Lower lobe of right lung (tissue), 2 donors: ENCODE measurements around the gene PTPRG. TPM values are rescaled to one million over a fixed set of nuclear protein-coding genes. Genes with fewer than 3 reads are reported as not detected.

ENCODE experiments used
- ATAC-seq, 2 donors: fragments of 200-7000 bp; cut with Tn5 transposase; one replicate each; pipeline ENCODE4 v1.9.1; 2020 to 2022; ENCODE audit warnings: mild to moderate bottlenecking in 2 of 2, moderate library complexity in 2 of 2
- DNase-seq: peaks from one replicate; pipeline ENCODE4 v3.0.0-alpha.2; 2020
- H3K27ac ChIP-seq: fragments of 200-600 bp; one replicate; pipeline ENCODE4 v1.8.0; 2022
- H3K27me3 ChIP-seq: fragments of 200-600 bp; one replicate; pipeline ENCODE4 v1.8.0; 2022; ENCODE audit warnings: low read depth
- H3K36me3 ChIP-seq: fragments of 200-600 bp; one replicate; pipeline ENCODE4 v1.8.0; 2022; ENCODE audit warnings: mild to moderate bottlenecking
- H3K4me1 ChIP-seq: fragments of 200-600 bp; one replicate; pipeline ENCODE4 v1.8.0; 2022
- H3K4me3 ChIP-seq: fragments of 200-600 bp; one replicate; pipeline ENCODE4 v1.8.0; 2022; ENCODE audit warnings: mild to moderate bottlenecking
- H3K9me3 ChIP-seq: fragments of 200-600 bp; one replicate; pipeline ENCODE4 v1.8.0; 2022
- intact Hi-C: fragments of 100-400 bp; cut with DNase I; formaldehyde crosslinking; loops from one replicate; pipeline ENCODE4 v1.11.0; 2022
- total RNA-seq: library from RNA; stranded (reverse); fragmentation: NEBNext Ultra II Directional; extraction: Animal tissue kit (Norgen Biotek cat#: 25700); gene quantifications from one replicate; pipeline ENCODE4 v1.2.1, GENCODE V29; 2021
- TF ChIP-seq, protein P1 (sequence below): fragments of 200-600 bp; IDR thresholded peaks from one replicate; pipeline ENCODE4 v1.8.0; 2022; ENCODE audit warnings: antibody characterized with exemption, mild to moderate bottlenecking
- donor health status: DM: no; HTN: yes; CAD: no; lungs with severe emphysema.

PTPRG gene
- total RNA-seq, 1 donor from 2014 or later: 67.6 TPM

DNA sequence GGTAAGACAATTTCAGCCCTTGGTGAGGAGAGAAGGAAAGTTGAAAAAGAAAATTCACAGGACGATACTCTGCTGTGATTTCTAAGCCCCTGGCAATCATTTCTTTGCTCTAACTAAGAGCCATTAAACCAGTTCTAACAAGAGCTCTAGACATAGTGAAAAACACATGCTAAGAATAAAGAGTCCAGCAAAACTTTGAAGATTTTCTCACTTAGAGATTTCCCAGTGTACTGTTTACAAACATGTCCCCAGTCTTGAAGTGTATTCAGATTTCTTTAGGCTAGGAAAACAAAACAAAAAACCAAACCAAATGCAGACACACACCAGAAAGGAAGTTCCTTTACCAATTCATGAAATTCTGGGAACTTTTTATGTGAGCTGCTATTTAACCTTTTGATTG is 325.8 kb downstream of the PTPRG start:
- TF ChIP-seq, protein P1, sequence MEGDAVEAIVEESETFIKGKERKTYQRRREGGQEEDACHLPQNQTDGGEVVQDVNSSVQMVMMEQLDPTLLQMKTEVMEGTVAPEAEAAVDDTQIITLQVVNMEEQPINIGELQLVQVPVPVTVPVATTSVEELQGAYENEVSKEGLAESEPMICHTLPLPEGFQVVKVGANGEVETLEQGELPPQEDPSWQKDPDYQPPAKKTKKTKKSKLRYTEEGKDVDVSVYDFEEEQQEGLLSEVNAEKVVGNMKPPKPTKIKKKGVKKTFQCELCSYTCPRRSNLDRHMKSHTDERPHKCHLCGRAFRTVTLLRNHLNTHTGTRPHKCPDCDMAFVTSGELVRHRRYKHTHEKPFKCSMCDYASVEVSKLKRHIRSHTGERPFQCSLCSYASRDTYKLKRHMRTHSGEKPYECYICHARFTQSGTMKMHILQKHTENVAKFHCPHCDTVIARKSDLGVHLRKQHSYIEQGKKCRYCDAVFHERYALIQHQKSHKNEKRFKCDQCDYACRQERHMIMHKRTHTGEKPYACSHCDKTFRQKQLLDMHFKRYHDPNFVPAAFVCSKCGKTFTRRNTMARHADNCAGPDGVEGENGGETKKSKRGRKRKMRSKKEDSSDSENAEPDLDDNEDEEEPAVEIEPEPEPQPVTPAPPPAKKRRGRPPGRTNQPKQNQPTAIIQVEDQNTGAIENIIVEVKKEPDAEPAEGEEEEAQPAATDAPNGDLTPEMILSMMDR: no peak
- no peak overlapping the region for H3K4me3 ChIP-seq
- no peak overlapping the region for H3K27ac ChIP-seq
- ATAC-seq: no peak
- no peaks in the 10 kb centered on the region for H3K4me1 ChIP-seq
- intact Hi-C loops: no loop called here
- H3K9me3 ChIP-seq: no peaks in the 10 kb centered on the region
- no peak for DNase-seq
- no peaks in the 10 kb centered on the region for H3K27me3 ChIP-seq
- H3K36me3 ChIP-seq: no peaks in the 10 kb centered on the region

DNA sequence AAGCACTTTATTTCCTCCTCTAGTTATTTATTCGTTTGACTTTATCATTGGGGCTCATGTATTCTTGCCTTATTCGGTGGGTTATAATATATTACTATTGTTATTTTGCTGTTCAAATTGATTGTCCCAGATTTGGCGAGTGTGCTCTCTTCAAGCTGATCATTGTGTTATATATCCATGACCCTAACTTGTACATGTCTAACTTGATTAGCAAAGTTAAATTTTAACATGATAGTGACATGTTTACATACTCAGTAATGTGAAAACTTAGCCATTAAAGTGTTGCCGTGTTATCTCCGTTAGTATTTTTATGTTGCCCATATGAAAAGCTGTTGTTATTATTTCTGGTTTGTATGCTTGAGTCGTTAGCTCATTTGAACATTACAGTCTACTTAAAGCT is 327.9 kb downstream of the PTPRG start:
- Histone ChIP-seq H3K27ac (no peak overlapping the region), H3K4me3 (no peak overlapping the region), H3K36me3 (no peaks in the 10 kb centered on the region), H3K27me3 (no peaks in the 10 kb centered on the region), H3K9me3 (no peaks in the 10 kb centered on the region), H3K4me1 (peaks cover 3% of the 10 kb centered on the region)
- DNase-seq: no peak
- no peak for ATAC-seq
- intact Hi-C loops: no loop called here
- TF ChIP-seq, protein P1: no peak

DNA sequence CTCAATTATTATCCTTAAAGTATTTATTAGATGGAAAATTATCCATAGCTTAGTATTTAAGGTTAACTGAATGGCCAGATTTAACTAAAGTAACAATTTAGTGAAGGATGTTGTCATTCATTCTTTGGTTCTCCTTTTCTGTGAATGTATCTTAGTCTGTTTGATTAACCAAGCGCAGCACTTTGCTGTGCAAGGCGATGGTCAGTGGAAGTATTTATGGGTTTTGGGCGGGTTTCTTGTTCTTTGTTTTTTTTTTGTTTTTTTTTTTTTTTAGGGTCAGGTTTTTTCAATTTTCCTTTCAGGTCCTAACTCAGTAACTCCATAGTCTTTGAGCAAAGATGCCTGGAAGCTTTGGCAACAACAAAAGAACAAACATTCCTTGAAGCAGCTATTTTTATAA is 328.8 kb downstream of the PTPRG start:
- DNase-seq (no peak), ATAC-seq (no peak)
- Histone ChIP-seq H3K27me3 (no peaks in the 10 kb centered on the region), H3K4me3 (no peak overlapping the region), H3K36me3 (no peaks in the 10 kb centered on the region), H3K4me1 (peaks cover 12% of the 10 kb centered on the region), H3K27ac (no peak overlapping the region), H3K9me3 (no peaks in the 10 kb centered on the region)
- TF ChIP-seq, protein P1: no peak
- intact Hi-C loops: no loop called here

DNA sequence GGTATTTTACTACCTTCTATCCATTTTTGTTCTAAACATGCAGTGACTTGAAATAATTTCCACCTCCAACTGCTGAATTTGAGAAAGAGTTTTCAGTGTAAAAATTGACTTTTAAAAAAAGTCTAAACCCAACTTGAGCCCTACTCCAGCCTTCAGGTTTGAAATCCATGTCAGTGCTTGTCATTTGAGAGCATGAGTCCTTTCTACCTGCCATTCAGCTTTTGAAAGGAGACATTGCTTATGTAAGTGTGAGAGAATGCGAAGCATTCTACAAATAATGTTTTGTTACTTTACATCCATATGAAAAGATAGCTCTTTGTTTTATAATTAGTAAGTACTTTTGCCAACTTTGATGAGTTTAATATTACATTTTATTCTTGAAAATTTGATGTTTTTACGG is 329.2 kb downstream of the PTPRG start:
- Histone ChIP-seq H3K9me3 (no peaks in the 10 kb centered on the region), H3K27ac (no peak overlapping the region)
- no peak for ATAC-seq

DNA sequence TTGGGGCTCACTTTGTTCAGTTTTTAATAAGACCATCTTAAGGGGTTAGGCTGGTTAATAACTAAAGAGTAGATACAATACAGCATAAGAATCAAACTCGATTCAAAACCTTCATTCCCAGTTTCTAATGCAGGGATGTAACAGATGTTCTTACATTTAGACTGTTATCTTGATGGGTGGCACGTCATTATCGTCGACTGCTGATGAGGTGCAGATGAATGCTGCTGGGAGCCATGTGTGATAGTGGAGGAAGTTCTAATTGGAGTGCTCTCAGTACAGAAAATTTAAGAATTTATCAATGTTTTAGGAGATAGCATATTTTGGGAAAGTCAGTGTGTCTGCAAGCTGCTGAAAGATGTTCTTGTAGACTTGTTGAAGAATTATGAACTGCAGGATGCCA is 331.5 kb downstream of the PTPRG start:
- Histone ChIP-seq H3K4me3 (no peak overlapping the region), H3K4me1 (peaks cover 21% of the 10 kb centered on the region), H3K27me3 (no peaks in the 10 kb centered on the region), H3K9me3 (no peaks in the 10 kb centered on the region), H3K27ac (no peak overlapping the region), H3K36me3 (no peaks in the 10 kb centered on the region)
- ATAC-seq (no peak), DNase-seq (no peak)
- TF ChIP-seq, protein P1: no peak
- intact Hi-C loops: no loop called here

More for the DNA sequence above, 329.2 kb downstream of the PTPRG start:
- H3K4me1 ChIP-seq: peaks cover 16% of the 10 kb centered on the region
- DNase-seq: no peak
- H3K4me3 ChIP-seq: no peak overlapping the region
- H3K27me3 ChIP-seq: no peaks in the 10 kb centered on the region
- no peaks in the 10 kb centered on the region for H3K36me3 ChIP-seq
- intact Hi-C loops: no loop called here
- TF ChIP-seq, protein P1: no peak
